GM12874 (cell line): ENCODE results near the gene RIBC1.

Experiments used
- CTCF ChIP-seq: IDR thresholded peaks from 2 replicates; pipeline ENCODE4 v1.5.1; 2011; ENCODE audit warnings: low read depth, mild to moderate bottlenecking, control low read depth, low read length, moderate library complexity; ENCODE audit not compliant: insufficient read depth

RIBC1 gene

GRCh38 chrX:53422861-53423306 is at the start of gene RIBC1:
Gene RIBC1 (plus strand): TSS chrX:53422873. CDS start chrX:53426277, 3,404 bp downstream.
- no peak for TF ChIP-seq CTCF

DNA sequence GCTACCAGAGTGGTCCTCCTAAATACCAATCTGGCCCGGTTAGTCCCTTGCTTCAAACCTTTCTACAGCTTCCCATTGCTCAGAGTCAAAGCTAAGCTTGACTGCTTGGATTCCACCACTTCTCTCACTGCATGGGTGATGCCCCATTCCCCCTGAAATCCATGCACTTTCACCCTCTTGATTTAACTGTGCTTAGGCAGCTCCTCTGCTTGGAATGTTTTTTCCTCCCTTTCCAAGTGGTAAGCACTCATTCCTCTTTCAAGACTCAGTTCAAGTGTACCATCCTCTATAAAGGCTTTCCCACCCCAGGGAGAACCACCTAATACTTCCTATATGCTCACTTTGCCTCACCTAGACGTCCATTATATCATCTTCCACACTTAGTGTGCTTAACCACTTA is 49.4 kb upstream of the RIBC1 start:
- no peak for TF ChIP-seq CTCF

GRCh38 chrX:53374222-53374820 is 48.4 kb upstream of the RIBC1 start:
- TF ChIP-seq CTCF = no peak

DNA sequence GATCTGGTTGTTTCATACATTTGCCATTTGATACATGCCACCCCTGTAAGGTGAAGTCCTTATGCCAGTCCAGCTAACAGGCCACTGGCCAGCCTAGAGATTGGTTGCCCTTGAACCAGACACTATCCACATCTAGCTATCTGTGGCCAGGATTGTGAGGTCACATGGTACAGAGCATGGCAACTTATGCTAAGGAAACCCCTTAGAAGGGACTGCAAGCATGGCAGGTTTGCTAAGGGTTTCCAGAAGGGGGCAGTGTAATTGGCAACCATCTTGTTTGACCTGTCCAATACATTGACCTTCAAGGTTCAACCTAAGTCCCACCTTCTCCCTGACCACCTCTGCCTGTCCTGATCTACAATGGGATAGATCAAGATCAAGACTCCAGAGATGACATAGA is 47.8 kb upstream of the RIBC1 start:
- TF ChIP-seq CTCF = no peak

GRCh38 chrX:53376888-53377287 is 45.8 kb upstream of the RIBC1 start:
- no peak for TF ChIP-seq CTCF

GRCh38 chrX:53377464-53377863 is 45.2 kb upstream of the RIBC1 start:
- TF ChIP-seq CTCF = no peak

GRCh38 chrX:53379008-53379710 is 43.5 kb upstream of the RIBC1 start:
- TF ChIP-seq CTCF = no peak
